WERI-Rb-1 (cell line): ENCODE results near the gene NECTIN1.

Source experiments
- DNase-seq: peaks from one replicate; pipeline ENCODE4 v3.0.0-alpha.2; 2020
- H3K27ac ChIP-seq: fragments of 250-450 bp; sonication (Bioruptor Pico); 2 replicates; pipeline ENCODE4 v1.5.1; 2020; ENCODE audit warnings: mild to moderate bottlenecking, moderate library complexity
- H3K27me3 ChIP-seq: fragments of 250-450 bp; sonication (Bioruptor Pico); 2 replicates; pipeline ENCODE4 v1.5.1; 2021; ENCODE audit warnings: mild to moderate bottlenecking, low read depth, moderate library complexity; ENCODE audit not compliant: insufficient read depth, severe bottlenecking
- H3K36me3 ChIP-seq: fragments of 250-450 bp; sonication (Bioruptor Pico); 2 replicates; pipeline ENCODE4 v1.5.1; 2020; ENCODE audit warnings: mild to moderate bottlenecking, moderate library complexity
- H3K4me3 ChIP-seq: 2 replicates; pipeline ENCODE4 v1.5.1; 2011; ENCODE audit warnings: low read depth, mild to moderate bottlenecking, control low read depth, low read length
- H3K9me3 ChIP-seq: fragments of 250-450 bp; sonication (Bioruptor Pico); 2 replicates; pipeline ENCODE4 v1.5.1; 2021; ENCODE audit warnings: mild to moderate bottlenecking, moderate library complexity; ENCODE audit not compliant: severe bottlenecking
- CTCF ChIP-seq: IDR thresholded peaks from 2 replicates; pipeline ENCODE4 v1.5.1; 2011; ENCODE audit warnings: low read depth, mild to moderate bottlenecking, control low read depth, inconsistent platforms, low read length

The NECTIN1 gene

GRCh38 chr11:119741369-119742262 lies 12.6 kb upstream of the NECTIN1 start:
- 0 out of 2 replicates have a peak, but pooled peaks have one; percentile 40 for TF ChIP-seq CTCF
- Histone ChIP-seq H3K27ac (no peak overlapping the region), H3K36me3 (no peaks in the 10 kb centered on the region), H3K27me3 (no peaks in the 10 kb centered on the region), H3K9me3 (no peaks in the 10 kb centered on the region), H3K4me3 (no peak overlapping the region)
- DNase-seq: no peak

- Histone ChIP-seq H3K27me3 (no peaks in the 10 kb centered on the region), H3K4me3 (no peak overlapping the region), H3K9me3 (no peaks in the 10 kb centered on the region), H3K27ac (no peak overlapping the region), H3K36me3 (no peaks in the 10 kb centered on the region)
- no peak for DNase-seq
- no peak for TF ChIP-seq CTCF
These were observed 11.0 kb upstream of the NECTIN1 start for GRCh38 chr11:119739975-119740374.

DNA sequence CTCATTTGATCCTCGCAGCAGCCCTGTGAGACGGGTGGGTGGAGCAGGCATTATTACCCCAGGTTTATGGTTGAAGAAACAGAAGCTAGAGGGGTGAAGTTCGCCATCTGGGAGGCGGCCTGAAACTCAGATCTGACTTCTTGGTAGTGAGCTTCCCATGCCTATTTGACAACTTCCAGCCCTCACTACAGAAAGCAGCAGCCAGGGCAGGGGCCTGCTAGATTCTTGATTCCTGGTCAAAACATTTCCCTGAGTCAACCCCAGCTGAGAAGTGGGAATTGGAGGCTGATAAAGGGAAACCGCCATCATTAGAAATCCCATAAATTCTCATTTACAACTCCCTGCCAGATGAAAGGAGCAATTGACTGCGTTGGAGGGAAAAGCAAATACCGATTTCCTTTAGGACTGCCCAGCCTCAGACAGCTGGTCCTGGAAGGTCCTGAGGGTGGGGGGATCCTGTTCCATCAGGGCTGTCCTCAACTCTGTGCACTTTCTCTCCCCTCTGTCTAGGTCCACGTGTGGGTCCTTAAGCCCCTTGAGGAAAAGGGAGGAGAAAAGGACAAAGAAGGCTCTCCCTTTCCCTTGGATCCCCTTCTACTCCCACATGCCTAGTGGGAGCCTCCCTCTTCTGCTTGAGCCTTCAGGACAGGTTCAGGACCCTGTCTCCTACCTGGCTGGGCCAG lies 10.2 kb upstream of the NECTIN1 start:
- DNase-seq: no peak
- Histone ChIP-seq H3K9me3 (no peaks in the 10 kb centered on the region), H3K4me3 (no peak overlapping the region), H3K27ac (peak overlapping the region; percentile 26; the same call in 1 of the 2 replicates), H3K36me3 (no peaks in the 10 kb centered on the region), H3K27me3 (no peaks in the 10 kb centered on the region)
- TF ChIP-seq CTCF: no peak

GRCh38 chr11:119738059-119738439 lies 9.0 kb upstream of the NECTIN1 start:
- no peak overlapping the region for H3K4me3 ChIP-seq
- no peaks in the 10 kb centered on the region for H3K36me3 ChIP-seq
- no peak overlapping the region for H3K27ac ChIP-seq
- TF ChIP-seq CTCF: no peak
- no peaks in the 10 kb centered on the region for H3K9me3 ChIP-seq
- no peak for DNase-seq
- H3K27me3 ChIP-seq: no peaks in the 10 kb centered on the region

GRCh38 chr11:119737366-119738058 lies 8.5 kb upstream of the NECTIN1 start:
- H3K27me3 ChIP-seq: no peaks in the 10 kb centered on the region
- no peak overlapping the region for H3K4me3 ChIP-seq
- H3K27ac ChIP-seq: no peak overlapping the region
- no peak for DNase-seq
- H3K9me3 ChIP-seq: no peaks in the 10 kb centered on the region
- no peaks in the 10 kb centered on the region for H3K36me3 ChIP-seq
- TF ChIP-seq CTCF: no peak
